ENCODE measurements around the gene VWF.

- TF ChIP-seq CTCF (conservative IDR thresholded peaks at IDR 0.05) (no peak), EZH2 (IDR thresholded peaks at IDR 0.05; ENCODE audit: low read depth) (no peak)
These were observed 221.7 kb downstream of the VWF start for GRCh38 chr12:5902736-5903135.

Measured in PC-9 (cell line).